Astrocyte (in vitro differentiated cells and primary cell): ENCODE data around the gene USP17L22. TPM values are rescaled to one million over a fixed set of nuclear protein-coding genes. Genes with fewer than 3 reads are reported as not detected.

Source experiments
- total RNA-seq: library from RNA; stranded (reverse); gene quantifications from 2 replicates; pipeline ENCODE4 v1.2.1, GENCODE V29; 2021

USP17L22 gene
- total RNA-seq, 1 donor from 2014 or later = not detected

Other genes starting within 250 kb of the USP17L22 start
- not detected in 2 replicates for gene FAM90A26, start 97.2 kb upstream of the USP17L22 start, total RNA-seq
- not detected in 2 replicates for gene USP17L10, start 57.0 kb upstream of the USP17L22 start, total RNA-seq
- not detected in 2 replicates for gene USP17L11, start 52.2 kb upstream of the USP17L22 start, total RNA-seq
- gene USP17L12, start 47.5 kb upstream of the USP17L22 start, total RNA-seq = not detected in 2 replicates
- not detected in 2 replicates for gene USP17L13, start 42.7 kb upstream of the USP17L22 start, total RNA-seq
- not detected in 2 replicates for gene USP17L15, start 33.2 kb upstream of the USP17L22 start, total RNA-seq
- not detected in 2 replicates for gene USP17L17, start 23.7 kb upstream of the USP17L22 start, total RNA-seq
- gene USP17L18, start 19.0 kb upstream of the USP17L22 start, total RNA-seq = not detected in 2 replicates
- not detected in 2 replicates for gene USP17L19, start 14.2 kb upstream of the USP17L22 start, total RNA-seq
- gene USP17L20, start 9.5 kb upstream of the USP17L22 start, total RNA-seq = not detected in 2 replicates
- gene USP17L21, start 4.7 kb upstream of the USP17L22 start, total RNA-seq = not detected in 2 replicates
- not detected in 2 replicates for gene USP17L24, start 57.5 kb downstream of the USP17L22 start, total RNA-seq
- gene USP17L25, start 62.3 kb downstream of the USP17L22 start, total RNA-seq = not detected in 2 replicates
- not detected in 2 replicates for gene USP17L26, start 67.0 kb downstream of the USP17L22 start, total RNA-seq
- not detected in 2 replicates for gene USP17L5, start 71.8 kb downstream of the USP17L22 start, total RNA-seq
- not detected in 2 replicates for gene USP17L27, start 76.5 kb downstream of the USP17L22 start, total RNA-seq
- gene USP17L28, start 81.3 kb downstream of the USP17L22 start, total RNA-seq = not detected in 2 replicates
- not detected in 2 replicates for gene USP17L29, start 86.0 kb downstream of the USP17L22 start, total RNA-seq
- not detected in 2 replicates for gene USP17L30, start 95.5 kb downstream of the USP17L22 start, total RNA-seq
- gene DEFB131A, start 176.8 kb downstream of the USP17L22 start, total RNA-seq = not detected in 2 replicates